ENCODE measurements around the gene LAMA3.

- TF ChIP-seq CTCF (IDR thresholded peaks at IDR 0.05) (no peak), POLR2A (IDR thresholded peaks at IDR 0.05) (no peak)
These were observed 725 bp upstream of the LAMA3 start for GRCh38 chr18:23688528-23688927.
